Fibroblast of lung (primary cell): ENCODE results near the gene OR2AT4.

Experiments used
- EZH2 ChIP-seq: IDR thresholded peaks from 2 replicates; pipeline ENCODE4 v1.5.1; 2012; ENCODE audit warnings: low read length, control low read depth, mild to moderate bottlenecking; ENCODE audit errors: missing control alignments
- TF ChIP-seq, protein P1 (sequence below), 2 donors: IDR thresholded peaks in 1 of 2; conservative IDR thresholded peaks in 1 of 2; 1 replicate in 1 of 2; 2 replicates in 1 of 2; pipeline ENCODE4 v1.5.1; 2011 to 2012; ENCODE audit warnings: low read length in 2 of 2, control low read depth in 1 of 2, inconsistent platforms in 1 of 2, low read depth in 1 of 2, mild to moderate bottlenecking in 1 of 2

DNA sequence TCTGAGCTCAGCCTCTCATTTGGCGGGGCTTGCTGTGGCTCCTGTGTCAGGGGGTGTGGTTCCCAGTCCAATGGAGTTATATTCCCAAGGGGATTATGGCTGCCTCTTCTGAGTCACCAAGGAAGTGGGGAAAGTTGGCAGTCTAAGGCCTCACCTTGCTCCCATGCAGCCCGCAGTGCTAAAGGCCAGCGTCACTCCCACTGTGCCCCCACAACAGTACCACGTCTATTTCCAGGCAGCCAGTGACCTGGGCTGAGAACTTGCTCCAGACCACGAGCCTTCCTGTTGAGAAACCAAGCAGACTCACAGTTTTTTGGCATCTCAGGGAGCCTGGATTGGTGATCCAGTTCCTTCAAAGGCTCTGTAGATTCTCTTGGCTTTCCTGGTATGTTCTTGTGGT, 45.6 kb downstream of the OR2AT4 start:
- TF ChIP-seq, protein P1, sequence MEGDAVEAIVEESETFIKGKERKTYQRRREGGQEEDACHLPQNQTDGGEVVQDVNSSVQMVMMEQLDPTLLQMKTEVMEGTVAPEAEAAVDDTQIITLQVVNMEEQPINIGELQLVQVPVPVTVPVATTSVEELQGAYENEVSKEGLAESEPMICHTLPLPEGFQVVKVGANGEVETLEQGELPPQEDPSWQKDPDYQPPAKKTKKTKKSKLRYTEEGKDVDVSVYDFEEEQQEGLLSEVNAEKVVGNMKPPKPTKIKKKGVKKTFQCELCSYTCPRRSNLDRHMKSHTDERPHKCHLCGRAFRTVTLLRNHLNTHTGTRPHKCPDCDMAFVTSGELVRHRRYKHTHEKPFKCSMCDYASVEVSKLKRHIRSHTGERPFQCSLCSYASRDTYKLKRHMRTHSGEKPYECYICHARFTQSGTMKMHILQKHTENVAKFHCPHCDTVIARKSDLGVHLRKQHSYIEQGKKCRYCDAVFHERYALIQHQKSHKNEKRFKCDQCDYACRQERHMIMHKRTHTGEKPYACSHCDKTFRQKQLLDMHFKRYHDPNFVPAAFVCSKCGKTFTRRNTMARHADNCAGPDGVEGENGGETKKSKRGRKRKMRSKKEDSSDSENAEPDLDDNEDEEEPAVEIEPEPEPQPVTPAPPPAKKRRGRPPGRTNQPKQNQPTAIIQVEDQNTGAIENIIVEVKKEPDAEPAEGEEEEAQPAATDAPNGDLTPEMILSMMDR (conservative IDR thresholded peaks at IDR 0.05 in 1 of 2, IDR thresholded peaks at IDR 0.05 in 1 of 2; ENCODE audit: low read depth in 1 of 2, low read length in 2 of 2): no peak
- TF ChIP-seq EZH2: no peak
